Inferior parietal cortex (tissue), 1 donor: ENCODE data around the gene SLC16A7.

Source experiments
- DNase-seq: peaks from one replicate; pipeline ENCODE4 v3.0.0-alpha.2; 2016; ENCODE audit errors: extremely low spot score

The SLC16A7 gene

GRCh38 chr12:59624732-59625460, 29.1 kb downstream of the SLC16A7 start:
- no peak for DNase-seq

DNA sequence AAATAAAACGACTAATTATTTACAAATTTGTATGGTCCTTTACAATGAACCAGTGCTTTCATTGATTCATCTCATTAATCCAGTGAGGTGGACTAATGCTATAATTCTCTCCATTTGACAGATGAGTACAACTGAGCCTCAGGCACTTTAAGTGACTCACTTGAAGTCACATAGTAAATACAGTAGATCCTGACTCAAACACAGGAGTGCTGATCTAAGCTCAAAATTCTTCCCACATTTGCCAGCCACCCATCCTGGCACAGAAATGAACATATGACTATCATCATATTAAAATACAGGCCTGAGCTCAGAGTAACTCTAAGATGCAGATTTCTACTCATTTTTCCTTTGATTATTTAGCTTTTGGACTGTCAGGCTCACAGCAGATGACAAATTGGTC, 30.6 kb downstream of the SLC16A7 start:
- no peak for DNase-seq

DNA sequence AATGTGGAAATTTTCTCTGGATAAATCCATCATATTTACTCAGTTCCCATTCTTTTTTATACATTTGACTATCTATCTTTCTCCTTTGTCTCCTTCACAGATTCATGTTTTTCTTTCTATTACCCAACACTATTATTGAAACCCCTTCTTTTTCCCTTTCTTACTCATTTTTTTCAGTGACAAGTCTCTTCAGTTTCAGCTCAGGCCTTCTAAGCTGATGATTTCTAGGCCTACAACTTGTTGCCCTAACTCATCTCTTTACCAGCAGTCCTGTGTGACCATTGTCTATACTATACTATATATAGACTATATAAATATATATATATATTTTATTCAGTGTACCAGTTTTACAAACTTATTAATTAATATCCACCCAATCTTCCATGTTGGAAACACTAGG, 31.8 kb downstream of the SLC16A7 start:
- DNase-seq: no peak

DNA sequence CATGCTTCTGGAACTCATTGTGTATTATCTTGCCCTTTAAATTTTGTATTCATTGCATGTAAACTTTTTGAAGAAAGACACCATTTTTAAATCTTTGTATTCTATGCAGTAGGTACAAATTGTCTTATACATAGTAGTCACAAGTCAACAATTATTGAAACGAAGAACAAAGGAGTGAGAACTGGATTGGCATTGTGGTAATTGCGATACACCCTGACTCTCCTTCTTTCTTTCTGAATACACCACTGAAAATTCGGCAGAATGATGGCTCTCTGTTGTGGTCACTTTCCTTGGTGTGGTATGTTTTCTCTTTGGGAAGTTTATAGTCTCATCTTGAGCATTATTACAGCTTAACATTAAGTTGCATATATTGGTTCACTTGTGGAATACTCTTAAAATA, 34.1 kb downstream of the SLC16A7 start:
- DNase-seq: no peak

GRCh38 chr12:59632408-59632807, 36.6 kb downstream of the SLC16A7 start:
- no peak for DNase-seq

DNA sequence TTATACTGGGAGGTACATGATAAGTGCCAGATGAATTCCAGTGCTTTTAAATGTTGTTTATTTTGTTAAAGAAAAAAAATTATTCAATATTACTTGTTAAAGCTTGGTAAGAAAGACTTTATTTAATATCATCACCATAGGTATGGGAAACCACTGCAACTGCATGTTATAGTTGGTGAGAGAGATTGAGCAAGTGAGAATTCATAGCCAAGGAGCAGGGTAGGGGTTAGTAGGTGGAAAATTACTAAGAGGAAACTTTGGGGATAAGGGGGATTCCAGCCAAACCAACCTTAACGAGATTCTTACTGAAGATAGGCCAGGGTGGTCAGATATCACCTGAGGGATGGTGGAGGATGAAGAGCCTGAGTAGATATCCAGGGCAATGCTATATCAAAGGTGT, 38.4 kb downstream of the SLC16A7 start:
- no peak for DNase-seq

- DNase-seq: no peak
Observed at GRCh38 chr12:59636945-59637691, 41.3 kb downstream of the SLC16A7 start.

DNA sequence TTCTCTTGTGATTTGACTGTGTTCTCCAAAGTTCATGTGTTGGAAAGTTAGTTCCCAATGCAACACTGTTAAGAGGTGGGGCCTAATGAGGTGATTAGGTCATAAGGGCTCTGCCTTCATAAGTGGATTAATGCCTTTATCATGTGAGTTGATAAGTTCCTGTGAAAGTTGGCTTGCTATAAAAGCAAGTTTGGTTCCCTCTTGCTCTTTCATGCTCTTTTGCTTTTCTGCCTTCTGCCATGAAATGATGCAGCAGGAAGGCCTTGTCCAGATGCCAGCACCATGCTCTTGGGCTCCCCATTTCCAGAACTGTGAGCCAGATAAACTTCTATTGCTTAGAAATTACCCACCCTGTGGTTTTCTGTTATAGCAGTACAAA, 41.9 kb downstream of the SLC16A7 start:
- DNase-seq: no peak

DNA sequence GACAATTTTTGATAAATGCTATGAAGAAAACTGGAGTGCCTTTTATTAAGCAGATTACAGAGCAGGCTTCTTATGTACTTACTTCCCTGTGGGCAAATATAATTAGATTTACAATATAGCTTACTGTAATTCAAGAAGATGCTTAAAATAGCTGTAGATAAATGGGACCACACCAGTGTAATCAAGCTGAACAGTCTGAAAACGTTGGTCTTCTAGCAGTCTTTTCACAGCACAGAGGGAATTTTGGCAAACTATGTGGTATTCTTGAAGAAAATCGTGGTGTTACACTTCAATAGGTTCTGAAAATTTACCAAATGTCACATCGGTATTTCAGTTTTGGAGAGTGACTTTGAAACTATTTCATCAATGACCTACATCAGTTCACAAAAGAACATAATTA, 47.7 kb downstream of the SLC16A7 start:
- DNase-seq: no peak

- no peak for DNase-seq
Observed at GRCh38 chr12:59645242-59645641, 49.4 kb downstream of the SLC16A7 start.

GRCh38 chr12:59646636-59647035, 50.8 kb downstream of the SLC16A7 start:
- no peak for DNase-seq

- DNase-seq: no peak
Observed at GRCh38 chr12:59649203-59649602, 53.4 kb downstream of the SLC16A7 start.

DNA sequence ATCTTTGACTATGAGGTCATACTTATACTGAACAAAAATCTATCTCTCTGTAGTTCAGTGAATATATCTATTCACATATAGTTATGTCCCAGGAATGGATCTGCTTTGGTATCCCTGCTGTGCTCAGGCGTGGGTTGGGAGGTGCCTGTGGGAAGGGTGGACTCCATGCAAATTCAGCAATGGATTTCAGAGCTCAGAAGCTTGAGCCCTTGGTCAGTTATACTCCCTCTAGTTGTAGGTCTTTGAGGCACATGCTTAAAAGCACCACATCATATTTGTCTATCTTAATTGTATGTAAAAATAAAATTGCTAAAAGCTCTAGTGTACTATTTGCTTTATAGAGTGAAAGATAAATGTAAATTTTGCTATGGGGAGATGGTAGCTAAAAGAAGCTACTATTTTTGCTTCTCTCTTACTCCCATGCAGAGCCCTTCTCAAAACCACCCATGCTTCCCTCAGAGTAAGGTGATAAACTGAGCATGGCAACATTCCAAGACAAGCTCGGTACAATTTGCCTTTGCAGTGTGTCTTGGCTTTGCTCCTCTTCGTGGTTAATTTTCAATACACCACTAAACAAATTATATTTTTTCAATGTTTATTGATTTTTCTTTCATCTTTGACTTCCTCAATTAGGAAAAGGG, 54.9 kb downstream of the SLC16A7 start:
- no peak for DNase-seq

GRCh38 chr12:59651229-59651920, 55.5 kb downstream of the SLC16A7 start:
- DNase-seq: no peak

DNA sequence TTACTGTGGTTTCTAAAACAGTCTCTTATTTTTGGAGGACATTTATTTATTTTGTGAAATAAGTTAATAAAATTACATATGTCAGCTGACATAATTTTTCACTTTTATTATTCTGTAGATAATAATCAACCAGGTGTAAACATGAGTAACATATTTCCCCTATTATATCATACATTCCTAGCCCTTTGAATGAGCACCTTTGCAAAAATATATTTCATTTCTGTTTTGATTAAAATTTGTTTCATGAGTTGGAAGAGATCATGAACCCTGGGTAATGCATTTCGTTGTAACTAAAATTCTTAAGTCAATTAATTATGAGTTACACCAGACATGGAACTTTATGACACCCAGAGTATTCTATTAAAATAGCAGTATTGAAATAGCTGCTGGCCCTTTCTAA, 56.3 kb downstream of the SLC16A7 start:
- no peak for DNase-seq

DNA sequence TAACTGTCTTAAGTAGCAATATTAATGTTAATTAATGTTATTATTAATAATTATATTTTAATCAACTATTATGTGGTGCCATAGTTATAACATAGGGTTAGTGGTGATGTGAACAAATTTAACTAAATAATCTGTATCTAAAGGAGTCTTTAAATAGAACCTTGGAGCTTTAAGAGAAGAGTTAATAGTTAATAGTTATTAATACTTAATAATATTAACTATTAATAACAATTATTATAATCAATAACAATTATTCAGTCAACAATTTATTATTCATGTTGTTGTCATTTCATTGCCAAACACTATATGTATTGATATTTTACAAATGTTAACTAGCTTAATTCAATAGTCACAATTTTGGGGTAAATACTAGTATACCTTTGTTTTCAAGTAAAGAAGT, 58.2 kb downstream of the SLC16A7 start:
- no peak for DNase-seq

- no peak for DNase-seq
Observed at GRCh38 chr12:59657266-59657665, 61.4 kb downstream of the SLC16A7 start.

DNA sequence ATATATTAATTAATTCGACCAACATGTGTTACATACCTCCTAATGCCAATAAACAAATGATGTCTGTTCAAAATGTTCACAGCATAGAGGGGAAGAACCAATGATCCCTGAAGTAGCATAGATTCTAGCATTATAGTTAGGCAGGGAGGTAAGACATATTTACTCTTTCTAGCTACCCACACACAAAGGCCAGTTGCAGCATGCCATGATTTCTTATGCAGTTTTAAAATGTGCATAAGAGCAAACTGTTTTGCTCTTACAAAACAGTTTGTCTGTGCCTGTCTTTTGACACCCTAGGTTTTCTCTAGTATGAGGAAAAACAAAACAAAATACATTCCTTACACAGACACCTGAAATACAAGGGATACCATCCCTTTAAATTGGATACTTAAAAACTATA, 61.9 kb downstream of the SLC16A7 start:
- no peak for DNase-seq

DNA sequence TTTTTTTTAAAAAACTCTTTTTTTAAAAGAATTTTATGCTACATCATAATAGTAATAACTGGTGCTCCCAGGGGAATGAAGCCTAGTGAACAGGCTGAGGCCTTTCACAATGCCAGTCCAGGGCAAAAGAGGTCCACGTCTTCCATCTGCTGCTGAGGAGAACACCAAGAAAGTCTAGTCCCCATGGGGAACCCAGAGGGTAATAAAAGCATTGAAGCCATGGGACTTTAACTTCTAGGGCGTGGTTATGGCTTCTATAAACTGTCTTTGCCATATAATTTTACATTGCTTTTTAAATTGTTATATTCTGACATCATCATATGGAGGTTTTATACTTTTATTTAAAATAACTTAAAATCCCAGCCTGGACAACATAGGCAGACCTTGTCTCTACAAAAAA, 64.3 kb downstream of the SLC16A7 start:
- DNase-seq: no peak

GRCh38 chr12:59660921-59661597, 65.2 kb downstream of the SLC16A7 start:
- no peak for DNase-seq

GRCh38 chr12:59664495-59664894, 68.7 kb downstream of the SLC16A7 start:
- no peak for DNase-seq

- no peak for DNase-seq
Observed at GRCh38 chr12:59665701-59666100, 69.9 kb downstream of the SLC16A7 start.
